HTERT RPE-1 (cell line): ENCODE results near the gene PLXNC1.

Experiments
- in situ Hi-C: fragments of 300-500 bp; cut with MboI; formaldehyde crosslinking; loops from 4 replicates; pipeline ENCODE4 v1.14.3; 2020; ENCODE audit warnings: low sequenced_read_pairs

PLXNC1 gene

GRCh38 chr12:94147991-94148738 is at the start of gene PLXNC1:
Gene PLXNC1 (plus strand): TSS chr12:94148577. CDS start chr12:94148972, 395 bp downstream.
- in situ Hi-C loops = no loop called here

GRCh38 chr12:94099191-94099590 is 49.2 kb upstream of the PLXNC1 start:
- in situ Hi-C loops = loop anchor here (25.0 kb wide), 2 partner anchors 337 to 537 kb away; partner anchors contain the start of gene SOCS2

GRCh38 chr12:94099632-94100031 is 48.7 kb upstream of the PLXNC1 start:
- in situ Hi-C loops = loop anchor here (25.0 kb wide), 2 partner anchors 337 to 537 kb away; partner anchors contain the start of gene SOCS2

GRCh38 chr12:94100211-94100627 is 48.2 kb upstream of the PLXNC1 start:
- in situ Hi-C loops = no loop called here

GRCh38 chr12:94100990-94101737 is 47.2 kb upstream of the PLXNC1 start:
- in situ Hi-C loops = no loop called here

GRCh38 chr12:94101738-94102660 is 46.4 kb upstream of the PLXNC1 start:
- in situ Hi-C loops = no loop called here

GRCh38 chr12:94103986-94104385 is 44.4 kb upstream of the PLXNC1 start:
- in situ Hi-C loops = no loop called here

- in situ Hi-C loops = no loop called here
Observed at GRCh38 chr12:94107910-94108309, 40.5 kb upstream of the PLXNC1 start.

- in situ Hi-C loops = no loop called here
Observed at GRCh38 chr12:94109160-94109559, 39.2 kb upstream of the PLXNC1 start.

GRCh38 chr12:94110258-94110657 is 38.1 kb upstream of the PLXNC1 start:
- in situ Hi-C loops = no loop called here

GRCh38 chr12:94111302-94111701 is 37.1 kb upstream of the PLXNC1 start:
- in situ Hi-C loops = no loop called here

GRCh38 chr12:94112121-94112520 is 36.3 kb upstream of the PLXNC1 start:
- in situ Hi-C loops = no loop called here

- in situ Hi-C loops = no loop called here
Observed at GRCh38 chr12:94114166-94114565, 34.2 kb upstream of the PLXNC1 start.

- in situ Hi-C loops = no loop called here
Observed at GRCh38 chr12:94116191-94116590, 32.2 kb upstream of the PLXNC1 start.

GRCh38 chr12:94121886-94122285 is 26.5 kb upstream of the PLXNC1 start:
- in situ Hi-C loops = no loop called here

- in situ Hi-C loops = no loop called here
Observed at GRCh38 chr12:94122591-94122990, 25.8 kb upstream of the PLXNC1 start.

- in situ Hi-C loops = no loop called here
Observed at GRCh38 chr12:94123127-94123526, 25.2 kb upstream of the PLXNC1 start.

- in situ Hi-C loops = no loop called here
Observed at GRCh38 chr12:94126067-94126466, 22.3 kb upstream of the PLXNC1 start.

GRCh38 chr12:94127239-94128131 is 20.9 kb upstream of the PLXNC1 start:
- in situ Hi-C loops = no loop called here

- in situ Hi-C loops = no loop called here
Observed at GRCh38 chr12:94128280-94128679, 20.1 kb upstream of the PLXNC1 start.
